ENCODE data around the gene TMEM178B. TPM values are rescaled to one million over a fixed set of nuclear protein-coding genes. Genes with fewer than 3 reads are reported as not detected.

The TMEM178B gene
- total RNA-seq, 4 donors from 2014 or later, result 1.3 to 1.8 (median 1.5) TPM

DNA sequence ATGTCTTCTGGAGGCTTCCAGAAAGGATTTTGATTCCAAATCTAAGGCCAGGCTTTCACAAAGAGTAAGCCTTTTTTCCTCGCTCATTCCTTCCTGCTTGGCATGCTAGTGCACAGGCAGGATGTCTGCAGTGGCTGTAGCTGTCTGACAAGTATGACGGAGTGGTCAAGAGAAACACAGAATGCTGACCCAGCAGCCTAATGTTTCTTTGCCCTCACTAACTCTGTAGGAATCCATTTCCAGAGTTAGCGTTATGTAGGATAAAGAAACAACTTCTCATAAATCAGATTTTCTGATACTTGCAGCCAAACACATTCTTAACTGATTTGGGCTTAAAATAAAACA, 286.5 kb downstream of the TMEM178B start:
- Histone ChIP-seq H3K9me3 (no peaks in the 10 kb centered on the region), H3K4me1 (peaks cover 0 to 19% of the 10 kb centered on the region in 2 donors), H3K36me3 (no peaks in the 10 kb centered on the region), H3K27me3 (no peaks in the 10 kb centered on the region), H3K4me3 (no peak overlapping the region), H3K27ac (no peak overlapping the region)
- DNase-seq, result no peak
- in situ Hi-C loops (cut with MboI; ENCODE audit: low sequenced_read_pairs in 4 of 4) (no loop called here), intact Hi-C loops (cut with DNase I; ENCODE audit: low total_unique reads) (no loop called here)
- ATAC-seq, result no peak
- TF ChIP-seq CTCF (IDR thresholded peaks at IDR 0.05 in 4 of 5, conservative IDR thresholded peaks at IDR 0.05 in 1 of 5), result no peak
- no peak for TF ChIP-seq POLR2A (IDR thresholded peaks at IDR 0.05)

- Histone ChIP-seq H3K4me3 (no peak overlapping the region), H3K27me3 (no peaks in the 10 kb centered on the region), H3K27ac (no peak overlapping the region), H3K4me1 (peaks cover 3 to 20% of the 10 kb centered on the region in 2 donors), H3K9me3 (no peaks in the 10 kb centered on the region), H3K36me3 (no peaks in the 10 kb centered on the region)
- ATAC-seq (no peak), DNase-seq (no peak)
- in situ Hi-C loops (cut with MboI; ENCODE audit: low sequenced_read_pairs in 4 of 4), result no loop called here
- intact Hi-C loops (cut with DNase I; ENCODE audit: low total_unique reads), result no loop called here
- TF ChIP-seq POLR2A (IDR thresholded peaks at IDR 0.05) (no peak), CTCF (IDR thresholded peaks at IDR 0.05 in 4 of 5, conservative IDR thresholded peaks at IDR 0.05 in 1 of 5) (no peak)
These were observed 286.9 kb downstream of the TMEM178B start for GRCh38 chr7:141360803-141361202.

DNA sequence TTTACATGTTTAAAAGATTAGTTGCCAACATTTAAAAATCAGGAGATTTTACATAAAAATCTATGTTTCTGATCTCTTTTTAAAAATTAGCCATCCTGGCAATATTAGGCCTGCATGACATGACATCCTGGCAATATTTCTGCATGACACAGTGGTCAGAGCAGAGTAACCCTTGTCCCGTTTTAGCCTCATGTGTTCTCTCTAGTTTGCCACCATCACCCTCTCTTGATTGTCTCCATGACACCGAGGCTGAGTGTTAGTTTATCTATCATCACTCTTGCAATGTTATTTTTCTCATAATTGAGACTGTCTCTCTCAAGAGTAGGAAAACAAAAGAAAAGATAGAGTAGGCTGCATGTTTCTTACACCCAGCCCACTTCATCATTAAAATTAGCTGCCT, 287.6 kb downstream of the TMEM178B start:
- intact Hi-C loops (cut with DNase I; ENCODE audit: low total_unique reads) (no loop called here), in situ Hi-C loops (cut with MboI; ENCODE audit: low sequenced_read_pairs in 4 of 4) (no loop called here)
- Histone ChIP-seq H3K9me3 (no peaks in the 10 kb centered on the region), H3K27ac (no peak overlapping the region), H3K4me1 (peaks cover 6 to 27% of the 10 kb centered on the region in 2 donors), H3K36me3 (no peaks in the 10 kb centered on the region), H3K4me3 (no peak overlapping the region), H3K27me3 (no peaks in the 10 kb centered on the region)
- no peak for DNase-seq
- ATAC-seq, result no peak
- TF ChIP-seq POLR2A (IDR thresholded peaks at IDR 0.05), result no peak
- TF ChIP-seq CTCF (IDR thresholded peaks at IDR 0.05 in 4 of 5, conservative IDR thresholded peaks at IDR 0.05 in 1 of 5), result no peak

- peaks cover 6 to 30% of the 10 kb centered on the region in 2 donors for H3K4me1 ChIP-seq
- H3K4me3 ChIP-seq, result no peak overlapping the region
- in situ Hi-C loops (cut with MboI; ENCODE audit: low sequenced_read_pairs in 4 of 4), result no loop called here
- intact Hi-C loops (cut with DNase I; ENCODE audit: low total_unique reads), result no loop called here
- no peak for DNase-seq
- H3K36me3 ChIP-seq, result no peaks in the 10 kb centered on the region
- no peak for TF ChIP-seq CTCF (IDR thresholded peaks at IDR 0.05 in 4 of 5, conservative IDR thresholded peaks at IDR 0.05 in 1 of 5)
- no peak for TF ChIP-seq POLR2A (IDR thresholded peaks at IDR 0.05)
- H3K27ac ChIP-seq, result no peak overlapping the region
- H3K9me3 ChIP-seq, result no peaks in the 10 kb centered on the region
- no peaks in the 10 kb centered on the region for H3K27me3 ChIP-seq
- no peak for ATAC-seq
These were observed 288.1 kb downstream of the TMEM178B start for GRCh38 chr7:141361960-141362359.
